HCT116 (cell line): Measurements from ENCODE around the gene ADAMTS14. TPM values are rescaled to one million over a fixed set of nuclear protein-coding genes. Genes with fewer than 3 reads are reported as not detected.

Experiments
- ATAC-seq: fragments of 200-7000 bp; cut with Tn5 transposase; 2 replicates; pipeline ENCODE4 v1.9.1; 2020; ENCODE audit warnings: mild to moderate bottlenecking, moderate library complexity
- BruUV-seq: library from RNA; stranded (reverse); fragments of 400-500 nt; replicated peaks from 2 replicates; lab custom pipeline; 2021; lab: Mats Ljungman, UMichigan
- CTCF ChIA-PET: fragments of 300-600 bp; sonication (Branson Sonifier 250); formaldehyde crosslinking; loops from one replicate; lab custom pipeline; 2021; ENCODE audit warnings: antibody characterized with exemption; lab: Charles Lee
- POLR2A ChIA-PET: fragments of 300-600, 350-600 bp; sonication (Branson Sonifier 250); formaldehyde crosslinking; loops from one replicate; lab custom pipeline; 2021; ENCODE audit warnings: antibody characterized with exemption; lab: Charles Lee
- RAD21 ChIA-PET, 2 experiments: fragments of 300-600 bp; sonication (Branson Sonifier 250); formaldehyde crosslinking; loops; one replicate each; lab custom pipeline; 2023; ENCODE audit warnings: low total read pairs in 2 of 2; ENCODE audit not compliant: uncharacterized antibody in 2 of 2, unreplicated experiment in 2 of 2, low non-redundant PET in 1 of 2; lab: Charles Lee
- DNase-seq: peaks from one replicate; pipeline ENCODE4 v3.0.0-alpha.2; 2010; ENCODE audit warnings: low read depth, low spot score
- H2AFZ ChIP-seq: fragments of 200-600 bp; shearing (Covaris generic), sonication (generic); 2 replicates; pipeline ENCODE4 v1.6.1; 2017; ENCODE audit warnings: low read depth, mixed run types, mixed read lengths, antibody characterized with exemption, low read length; ENCODE audit not compliant: poor library complexity, severe bottlenecking
- H3K27ac ChIP-seq: 2 replicates; pipeline ENCODE4 v1.5.1; 2012; ENCODE audit warnings: low read depth, low read length
- H3K27me3 ChIP-seq: fragments of 200-600 bp; sonication (generic); 2 replicates; pipeline ENCODE4 v1.6.1; 2016; ENCODE audit warnings: mixed run types, low read length, mixed read lengths; ENCODE audit not compliant: insufficient read depth
- H3K36me3 ChIP-seq, 2 experiments: fragments of 200-500 bp in 1 of 2; fragments of 200-600 bp in 1 of 2; sonication (Bioruptor generic) in 1 of 2; sonication (generic) in 1 of 2; 2 replicates each; pipeline versions ENCODE4 v1.5.1 to v1.6.1; 2014 to 2016; ENCODE audit warnings: low read length in 2 of 2, inconsistent platforms in 1 of 2, mixed read lengths in 1 of 2, mixed run types in 1 of 2; ENCODE audit not compliant: insufficient read depth in 2 of 2, control insufficient read depth in 1 of 2
- H3K4me1 ChIP-seq, 2 experiments: fragments of 200-600 bp in 1 of 2; sonication (generic) in 1 of 2; 2 replicates each; pipeline versions ENCODE4 v1.5.1 to v1.6.1; 2012 to 2017; ENCODE audit warnings: low read length in 2 of 2, inconsistent platforms in 1 of 2, mild to moderate bottlenecking in 1 of 2, mixed read lengths in 1 of 2, mixed run types in 1 of 2, moderate library complexity in 1 of 2; ENCODE audit not compliant: insufficient read depth in 2 of 2, control insufficient read depth in 1 of 2
- H3K4me2 ChIP-seq: fragments of 200-600 bp; sonication (generic); 2 replicates; pipeline ENCODE4 v1.6.1; 2017; ENCODE audit warnings: mixed run types, low read length, mixed read lengths
- H3K4me3 ChIP-seq, 2 experiments: fragments of 200-600 bp in 1 of 2; sonication (generic) in 1 of 2; replicated peaks in 1 of 2; 2 replicates each; pipeline ENCODE4 v1.5.1; 2011 to 2016; ENCODE audit warnings: low read length in 2 of 2, control low read depth in 1 of 2, low read depth in 1 of 2, mild to moderate bottlenecking in 1 of 2, mixed read lengths in 1 of 2, mixed run types in 1 of 2
- H3K79me2 ChIP-seq: fragments of 200-600 bp; sonication (generic); 2 replicates; pipeline ENCODE4 v1.6.1; 2017; ENCODE audit warnings: mild to moderate bottlenecking, mixed run types, low read length, moderate library complexity, mixed read lengths; ENCODE audit not compliant: insufficient read depth
- H3K9ac ChIP-seq: fragments of 200-600 bp; sonication (generic); 2 replicates; pipeline ENCODE4 v1.6.1; 2016; ENCODE audit warnings: low read length, mixed read lengths
- H3K9me2 ChIP-seq: fragments of 200-600 bp; sonication (generic), shearing (Covaris generic); 2 replicates; pipeline ENCODE4 v1.6.1; 2017; ENCODE audit warnings: mixed run types, mild to moderate bottlenecking, moderate library complexity; ENCODE audit not compliant: insufficient read depth
- H3K9me3 ChIP-seq, 2 experiments: fragments of 200-500 bp in 1 of 2; fragments of 200-600 bp in 1 of 2; sonication (Bioruptor generic) in 1 of 2; sonication (generic) in 1 of 2; 2 replicates each; pipeline ENCODE4 v1.6.1; 2014 to 2017; ENCODE audit warnings: low read length in 2 of 2, mixed read lengths in 2 of 2, inconsistent platforms in 1 of 2, low read depth in 1 of 2, mild to moderate bottlenecking in 1 of 2, mixed run types in 1 of 2, moderate library complexity in 1 of 2; ENCODE audit not compliant: control insufficient read depth in 1 of 2, insufficient read depth in 1 of 2
- H4K20me1 ChIP-seq: fragments of 200-600 bp; sonication (generic), shearing (Covaris generic); 2 replicates; pipeline ENCODE4 v1.6.1; 2017; ENCODE audit warnings: mixed run types, mild to moderate bottlenecking, moderate library complexity; ENCODE audit not compliant: insufficient read depth
- CBX3 ChIP-seq: IDR thresholded peaks from 2 replicates; pipeline ENCODE4 v1.6.1; 2012; ENCODE audit warnings: low read depth
- CEBPB ChIP-seq: IDR thresholded peaks from 2 replicates; pipeline ENCODE4 v1.6.1; 2012; ENCODE audit warnings: low read depth
- EGR1 ChIP-seq: IDR thresholded peaks from 2 replicates; pipeline ENCODE4 v1.6.1; 2012; ENCODE audit warnings: low read depth
- FOSL1 ChIP-seq: IDR thresholded peaks from 2 replicates; pipeline ENCODE4 v1.6.1; 2012; ENCODE audit warnings: low read depth
- JUND ChIP-seq: IDR thresholded peaks from 2 replicates; pipeline ENCODE4 v1.6.1; 2012
- MAX ChIP-seq: IDR thresholded peaks from 2 replicates; pipeline ENCODE4 v1.6.1; 2012
- POLR2A ChIP-seq: IDR thresholded peaks from 2 replicates; pipeline ENCODE4 v1.7.0; 2011; ENCODE audit warnings: borderline replicate concordance; ENCODE audit not compliant: insufficient read depth, insufficient read length; ENCODE audit errors: extremely low read depth
- RAD21 ChIP-seq: IDR thresholded peaks from 2 replicates; pipeline ENCODE4 v1.6.1; 2012; ENCODE audit warnings: low read depth, mild to moderate bottlenecking
- REST ChIP-seq: IDR thresholded peaks from 2 replicates; pipeline ENCODE4 v1.6.1; 2012; ENCODE audit warnings: low read depth
- SIN3A ChIP-seq: IDR thresholded peaks from 2 replicates; pipeline ENCODE4 v1.6.1; 2012; ENCODE audit warnings: low read depth
- SP1 ChIP-seq: IDR thresholded peaks from 2 replicates; pipeline ENCODE4 v1.6.1; 2012; ENCODE audit warnings: low read depth
- SRF ChIP-seq: IDR thresholded peaks from 2 replicates; pipeline ENCODE4 v1.6.1; 2012; ENCODE audit warnings: low read depth
- TCF7L2 ChIP-seq: IDR thresholded peaks from 2 replicates; pipeline ENCODE4 v1.7.0; 2011; ENCODE audit warnings: borderline replicate concordance, inconsistent platforms; ENCODE audit not compliant: insufficient read depth, insufficient read length; ENCODE audit errors: extremely low read depth
- ZBTB33 ChIP-seq: IDR thresholded peaks from 2 replicates; pipeline ENCODE4 v1.6.1; 2011; ENCODE audit warnings: mild to moderate bottlenecking, low read length, moderate library complexity; ENCODE audit not compliant: insufficient replicate concordance; ENCODE audit errors: extremely low read depth
- ZFX ChIP-seq: fragments of 450-650 bp; IDR thresholded peaks from 2 replicates; pipeline ENCODE4 v1.6.1; 2017
- ZNF274 ChIP-seq: fragments of 200-500 bp; sonication (Bioruptor generic); IDR thresholded peaks from 2 replicates; pipeline ENCODE4 v1.6.1; 2014; ENCODE audit warnings: mild to moderate bottlenecking, low read depth, low read length, inconsistent platforms
- intact Hi-C: fragments of 100-400 bp; cut with micrococcal nuclease; formaldehyde crosslinking; loops from 2 replicates; pipeline ENCODE4 v1.10.0; 2022
- total RNA-seq: library from RNA; stranded (reverse); gene quantifications from one replicate; pipeline ENCODE4 v1.2.1, GENCODE V29; 2021; ENCODE audit not compliant: unreplicated experiment

ADAMTS14 gene
- total RNA-seq, 1 experiment from 2014 or later = 13.2 TPM

- Histone ChIP-seq H3K4me2 (no peak overlapping the region), H3K9me3 (no peaks in the 10 kb centered on the region), H4K20me1 (no peaks in the 10 kb centered on the region), H3K27ac (no peak overlapping the region), H3K79me2 (no peaks in the 10 kb centered on the region), H3K4me1 (peaks cover 10 to 19% of the 10 kb centered on the region in 2 experiments), H2AFZ (no peak overlapping the region), H3K4me3 (no peak overlapping the region), H3K9ac (no peak overlapping the region), H3K36me3 (no peaks in the 10 kb centered on the region), H3K9me2 (no peaks in the 10 kb centered on the region), H3K27me3 (no peaks in the 10 kb centered on the region)
- POLR2A ChIA-PET = no interaction called here
- intact Hi-C loops = no loop called here
- TF ChIP-seq ZFX (no peak), EGR1 (no peak), SRF (no peak), TCF7L2 (no peak), MAX (no peak), REST (no peak), SP1 (no peak), SIN3A (no peak), RAD21 (no peak), FOSL1 (no peak), CEBPB (no peak), CBX3 (no peak), ZBTB33 (no peak), JUND (no peak), POLR2A (no peak), ZNF274 (no peak)
- ATAC-seq = no peak
- CTCF ChIA-PET = no interaction called here
- no peak for DNase-seq
- no TSS peak for BruUV-seq
- RAD21 ChIA-PET = no interaction called here
Measured at GRCh38 chr10:70732569-70732968, 60.3 kb downstream of the ADAMTS14 start.
